Esophagus squamous epithelium (tissue), 4 donors: ENCODE data around the gene MSX2.

Experiments
- CTCF ChIP-seq, 6 experiments: fragments of 450-650 bp in 4 of 6; fragments of 200-600 bp in 2 of 6; sonication (generic) in 2 of 6; IDR thresholded peaks; one replicate each; pipeline ENCODE4 v1.5.1; 2016 to 2019; ENCODE audit warnings: antibody characterized with exemption in 6 of 6, mild to moderate bottlenecking in 4 of 6, moderate library complexity in 4 of 6
- POLR2A ChIP-seq, 4 donors: fragments of 450-650 bp; IDR thresholded peaks; one replicate each; pipeline ENCODE4 v1.6.1; 2017; ENCODE audit warnings: antibody characterized with exemption in 4 of 4, mild to moderate bottlenecking in 4 of 4, moderate library complexity in 3 of 4

GRCh38 chr5:174777111-174777510 lies 52.7 kb downstream of the MSX2 start:
- no peak for TF ChIP-seq CTCF (IDR thresholded peaks at IDR 0.05)
- no peak for TF ChIP-seq POLR2A (IDR thresholded peaks at IDR 0.05)
